Measurements from ENCODE around the gene NFIL3.

Gene NFIL3

DNA sequence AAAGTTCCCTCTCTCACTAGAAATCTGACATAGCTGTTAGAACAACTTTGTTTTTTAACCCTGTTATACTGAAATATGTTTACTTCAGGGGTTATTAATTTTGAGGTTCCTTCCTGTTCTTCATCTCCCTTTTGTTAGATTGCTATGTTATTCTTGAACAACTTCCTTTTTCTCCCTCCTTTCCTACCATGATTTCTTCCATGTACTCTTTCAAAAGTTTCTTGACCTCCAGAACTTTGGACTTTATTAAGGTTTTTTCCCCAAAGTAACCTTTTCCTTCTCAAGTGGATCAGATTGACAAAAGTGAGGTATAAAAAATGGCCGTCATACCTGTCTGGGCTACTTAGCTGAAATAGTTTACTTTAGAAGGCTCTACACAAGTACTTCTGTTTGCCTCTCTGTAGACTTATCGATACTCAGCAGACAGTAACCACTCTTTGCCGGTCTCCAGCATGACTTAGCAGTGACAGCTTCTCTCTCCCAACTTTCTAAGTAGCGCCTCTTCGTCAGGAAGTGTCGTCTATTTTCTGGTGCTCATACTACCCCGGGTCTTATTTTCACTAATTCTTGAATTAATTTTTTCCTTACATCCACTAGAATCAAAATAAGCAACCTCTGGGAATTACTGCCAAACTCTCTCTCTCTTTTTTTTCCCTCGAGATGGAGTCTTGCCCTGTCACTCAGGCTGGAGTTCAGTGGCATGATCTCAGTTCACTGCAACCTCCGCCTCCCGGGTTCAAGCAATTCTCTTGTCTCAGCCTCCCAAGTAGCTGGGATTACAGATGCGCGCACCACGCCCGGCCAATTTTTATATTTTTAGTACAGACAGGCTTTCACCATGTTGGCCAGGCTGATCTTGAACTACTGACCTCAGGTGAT lies 19.7 kb downstream of the NFIL3 start:
- ChIA-PET POLR2A (no interaction called here), CTCF (no interaction called here)
- TF ChIP-seq ARNT (IDR thresholded peaks at IDR 0.05) (no peak), FOXA1 (IDR thresholded peaks at IDR 0.05) (no peak), CTBP1 (IDR thresholded peaks at IDR 0.05; ENCODE audit: borderline replicate concordance) (no peak), HDGF (IDR thresholded peaks at IDR 0.05; ENCODE audit: borderline replicate concordance) (no peak)
- DNase-seq (ENCODE audit: extremely low spot score), result no peak

DNA sequence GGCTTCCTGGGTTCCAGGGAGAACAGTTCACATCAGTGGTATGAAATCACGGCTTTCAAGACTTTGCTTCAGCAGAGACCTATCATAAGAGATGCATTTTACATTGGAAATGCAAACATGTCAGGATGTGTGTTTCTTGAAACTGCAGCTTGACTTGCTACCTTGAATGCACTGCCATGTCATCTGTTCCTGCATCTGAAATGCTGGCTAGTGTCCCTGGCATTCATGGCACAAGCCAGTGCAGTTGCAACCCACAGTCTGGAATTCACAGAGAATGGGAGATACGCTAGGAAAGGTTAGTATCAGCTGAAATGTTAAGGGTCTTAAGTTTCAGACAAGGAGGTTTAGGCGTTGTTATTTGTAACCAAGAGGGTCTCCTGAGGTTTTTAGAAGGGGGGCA lies 24.7 kb downstream of the NFIL3 start:
- CTCF ChIA-PET, result no interaction called here
- DNase-seq (ENCODE audit: extremely low spot score), result no peak
- POLR2A ChIA-PET, result no interaction called here
- TF ChIP-seq ZNF384 (IDR thresholded peaks at IDR 0.05) (no peak), CTBP1 (IDR thresholded peaks at IDR 0.05; ENCODE audit: borderline replicate concordance) (no peak), ARNT (IDR thresholded peaks at IDR 0.05) (no peak)

DNA sequence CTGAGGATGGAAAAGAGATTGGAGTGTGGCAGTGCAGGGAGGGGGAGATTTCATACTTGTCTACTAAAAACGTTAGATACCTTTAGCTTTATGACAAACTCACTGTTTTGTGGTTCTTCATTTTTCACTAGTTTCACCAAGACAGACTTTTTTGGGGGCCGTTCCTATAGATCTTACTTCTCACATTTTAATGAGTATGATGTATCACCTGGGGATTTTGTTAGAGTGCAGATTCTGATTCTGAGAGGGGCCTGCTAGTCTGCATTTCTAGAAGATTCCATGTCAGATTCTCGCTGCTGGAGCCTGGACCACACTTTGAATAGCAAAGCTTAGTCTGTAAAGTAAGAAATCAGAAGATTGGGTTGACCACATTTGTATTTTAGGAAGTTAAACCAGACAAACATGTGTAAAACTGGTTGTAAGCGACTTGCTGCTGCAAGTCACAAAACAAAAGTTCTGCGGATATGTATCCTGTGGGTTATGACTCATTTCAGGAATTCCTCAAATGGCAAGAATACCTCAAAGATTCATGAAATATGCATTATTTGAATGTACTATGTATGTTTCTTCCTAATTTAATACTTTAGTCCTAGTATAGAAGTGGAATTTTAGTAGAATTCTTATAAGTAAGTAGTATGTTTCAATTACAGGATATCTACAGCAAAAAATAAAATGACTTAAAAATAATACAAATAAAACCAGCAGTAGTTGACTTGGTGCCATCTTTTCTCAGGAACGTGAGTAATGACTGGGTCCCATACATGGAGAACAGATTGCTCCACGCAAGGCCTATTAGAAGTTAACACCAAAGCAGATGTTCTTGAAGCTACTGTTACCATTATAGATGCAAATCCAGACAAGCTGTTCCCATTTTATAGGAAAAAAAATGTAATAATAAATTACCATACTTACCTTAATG lies 27.8 kb downstream of the NFIL3 start:
- ChIA-PET CTCF (no interaction called here), POLR2A (no interaction called here)
- DNase-seq (ENCODE audit: extremely low spot score), result no peak
- TF ChIP-seq, protein P1, sequence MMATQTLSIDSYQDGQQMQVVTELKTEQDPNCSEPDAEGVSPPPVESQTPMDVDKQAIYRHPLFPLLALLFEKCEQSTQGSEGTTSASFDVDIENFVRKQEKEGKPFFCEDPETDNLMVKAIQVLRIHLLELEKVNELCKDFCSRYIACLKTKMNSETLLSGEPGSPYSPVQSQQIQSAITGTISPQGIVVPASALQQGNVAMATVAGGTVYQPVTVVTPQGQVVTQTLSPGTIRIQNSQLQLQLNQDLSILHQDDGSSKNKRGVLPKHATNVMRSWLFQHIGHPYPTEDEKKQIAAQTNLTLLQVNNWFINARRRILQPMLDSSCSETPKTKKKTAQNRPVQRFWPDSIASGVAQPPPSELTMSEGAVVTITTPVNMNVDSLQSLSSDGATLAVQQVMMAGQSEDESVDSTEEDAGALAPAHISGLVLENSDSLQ (IDR thresholded peaks at IDR 0.05), result no peak
- TF ChIP-seq SP1 (IDR thresholded peaks at IDR 0.05) (no peak), HDGF (IDR thresholded peaks at IDR 0.05; ENCODE audit: borderline replicate concordance) (no peak), ZNF384 (IDR thresholded peaks at IDR 0.05) (no peak), FOXA1 (IDR thresholded peaks at IDR 0.05) (no peak), NFRKB (IDR thresholded peaks at IDR 0.05) (no peak), CTBP1 (IDR thresholded peaks at IDR 0.05; ENCODE audit: borderline replicate concordance) (no peak), LEF1 (IDR thresholded peaks at IDR 0.05; ENCODE audit: borderline replicate concordance) (no peak), SUZ12 (IDR thresholded peaks at IDR 0.05) (no peak), ELF4 (IDR thresholded peaks at IDR 0.05) (no peak), TARDBP (IDR thresholded peaks at IDR 0.05) (no peak), FOXK2 (IDR thresholded peaks at IDR 0.05) (no peak), ARNT (IDR thresholded peaks at IDR 0.05) (no peak), FOXM1 (IDR thresholded peaks at IDR 0.05; ENCODE audit: borderline replicate concordance) (no peak), BHLHE40 (IDR thresholded peaks at IDR 0.05; ENCODE audit: borderline replicate concordance) (no peak), L3MBTL2 (conservative IDR thresholded peaks at IDR 0.05) (no peak)

DNA sequence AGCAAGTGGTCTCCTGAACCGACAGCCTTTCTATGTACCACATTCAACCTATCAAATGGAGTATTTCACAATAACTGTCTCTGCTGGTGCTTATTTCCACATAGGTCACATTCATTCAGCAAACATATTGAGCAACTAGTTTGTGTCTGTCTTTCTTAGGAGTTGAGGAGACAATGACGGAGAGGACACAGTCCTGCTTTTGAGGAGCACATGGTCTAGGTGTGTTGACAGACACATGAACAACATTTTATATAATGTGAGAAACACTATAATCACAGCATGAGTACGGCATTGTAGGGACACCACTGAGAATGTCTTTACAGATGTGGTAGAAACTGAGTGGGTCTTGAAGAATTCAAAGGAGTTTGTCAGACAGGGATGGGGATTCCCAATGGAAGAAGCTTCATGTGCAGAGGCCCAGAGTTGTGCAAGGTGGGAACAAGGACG lies 28.5 kb downstream of the NFIL3 start:
- TF ChIP-seq FOXK2 (IDR thresholded peaks at IDR 0.05) (no peak), LEF1 (IDR thresholded peaks at IDR 0.05; ENCODE audit: borderline replicate concordance) (no peak), L3MBTL2 (conservative IDR thresholded peaks at IDR 0.05) (no peak), BHLHE40 (IDR thresholded peaks at IDR 0.05; ENCODE audit: borderline replicate concordance) (no peak), ZNF384 (IDR thresholded peaks at IDR 0.05) (no peak), FOXA1 (IDR thresholded peaks at IDR 0.05) (no peak), ARNT (IDR thresholded peaks at IDR 0.05) (no peak), SP1 (IDR thresholded peaks at IDR 0.05) (no peak), NFRKB (IDR thresholded peaks at IDR 0.05) (no peak), TARDBP (IDR thresholded peaks at IDR 0.05) (no peak), CTBP1 (IDR thresholded peaks at IDR 0.05; ENCODE audit: borderline replicate concordance) (no peak), SUZ12 (IDR thresholded peaks at IDR 0.05) (no peak), ELF4 (IDR thresholded peaks at IDR 0.05) (no peak), HDGF (IDR thresholded peaks at IDR 0.05; ENCODE audit: borderline replicate concordance) (no peak), FOXM1 (IDR thresholded peaks at IDR 0.05; ENCODE audit: borderline replicate concordance) (no peak)
- TF ChIP-seq, protein P1 (IDR thresholded peaks at IDR 0.05), result no peak
- no peak for DNase-seq (ENCODE audit: extremely low spot score)
- POLR2A ChIA-PET, result no interaction called here
- CTCF ChIA-PET, result no interaction called here

DNA sequence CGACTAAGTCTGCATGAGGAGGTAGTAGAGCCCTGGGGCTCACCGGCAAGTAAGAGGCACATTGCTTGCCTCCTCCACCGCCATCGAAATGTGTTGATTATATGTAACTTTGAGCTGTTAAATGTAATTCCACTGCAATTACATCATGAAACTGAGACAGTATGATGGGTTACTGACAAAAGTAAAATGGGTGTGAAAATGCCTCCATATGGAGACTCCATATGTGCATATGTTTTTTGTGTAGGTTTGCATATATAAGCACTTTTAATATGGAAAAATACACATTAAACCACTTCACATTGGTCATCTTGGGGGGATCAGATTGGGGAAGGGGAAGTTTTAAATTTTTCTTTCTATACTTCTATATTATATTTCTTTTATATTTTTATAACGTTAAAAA lies 29.8 kb downstream of the NFIL3 start:
- TF ChIP-seq ARNT (IDR thresholded peaks at IDR 0.05) (no peak), HDGF (IDR thresholded peaks at IDR 0.05; ENCODE audit: borderline replicate concordance) (no peak), TARDBP (IDR thresholded peaks at IDR 0.05) (no peak), CTBP1 (IDR thresholded peaks at IDR 0.05; ENCODE audit: borderline replicate concordance) (no peak), FOXA1 (IDR thresholded peaks at IDR 0.05) (no peak)
- ChIA-PET CTCF (no interaction called here), POLR2A (no interaction called here)
- no peak for DNase-seq (ENCODE audit: extremely low spot score)

DNA sequence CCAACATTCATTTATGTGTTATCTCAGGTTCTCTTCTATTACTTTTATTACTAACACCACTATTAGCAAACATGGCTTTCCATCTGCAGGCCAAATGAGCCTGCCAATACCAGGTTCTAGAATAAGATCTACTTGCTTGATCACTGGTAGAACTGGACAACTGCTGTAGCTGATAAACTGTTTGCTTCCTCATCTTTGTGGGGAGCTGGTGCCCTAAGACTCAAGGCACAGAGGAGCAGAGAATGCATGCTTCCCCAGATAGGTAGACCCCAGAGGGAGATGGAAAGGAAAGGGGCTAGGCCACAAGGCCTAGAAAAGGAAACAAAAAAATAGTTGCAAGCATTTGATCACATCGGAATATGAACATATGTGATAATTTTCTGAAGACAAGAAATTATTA lies 31.2 kb downstream of the NFIL3 start:
- TF ChIP-seq BHLHE40 (IDR thresholded peaks at IDR 0.05; ENCODE audit: borderline replicate concordance), result no peak
- no peak for TF ChIP-seq FOXK2 (IDR thresholded peaks at IDR 0.05)
- TF ChIP-seq FOXM1 (IDR thresholded peaks at IDR 0.05; ENCODE audit: borderline replicate concordance), result no peak
- no peak for TF ChIP-seq TARDBP (IDR thresholded peaks at IDR 0.05)
- no peak for TF ChIP-seq ARNT (IDR thresholded peaks at IDR 0.05)
- POLR2A ChIA-PET, result no interaction called here
- DNase-seq (ENCODE audit: extremely low spot score), result no peak
- CTCF ChIA-PET, result no interaction called here

All from HEK293T (cell line).